IMR-90 (cell line): ENCODE measurements around the gene CEP290.

Source experiments
- CTCF ChIP-seq: conservative IDR thresholded peaks from 2 replicates; pipeline ENCODE4 v1.5.1; 2012; ENCODE audit warnings: mild to moderate bottlenecking, low read depth, low read length, improper control_type of control experiment
- SMC3 ChIP-seq: fragments of 150-350 bp; IDR thresholded peaks from 2 replicates; pipeline ENCODE4 v1.6.1; 2016; ENCODE audit warnings: low read depth, mild to moderate bottlenecking, antibody characterized with exemption, low read length, moderate library complexity

- no peak for TF ChIP-seq CTCF
- TF ChIP-seq SMC3, result no peak
Measured at GRCh38 chr12:88141774-88142609, at the start of gene CEP290, which contains the start of gene TMTC3.
